MCF 10A (cell line): Measurements from ENCODE around the gene PTX4. TPM values are rescaled to one million over a fixed set of nuclear protein-coding genes. Genes with fewer than 3 reads are reported as not detected.

Experiments used
- BruUV-seq: library from RNA; stranded (reverse); fragments of 400-500 nt; replicated peaks from 2 replicates; lab custom pipeline; 2021; lab: Mats Ljungman, UMichigan
- CTCF ChIA-PET: fragments of 300-600 bp; sonication (Branson Sonifier 250); formaldehyde crosslinking; extraction: SDS; loops from one replicate; lab custom pipeline; 2021; ENCODE audit warnings: antibody characterized with exemption, inconsistent platforms; lab: Yijun Ruan, JAX
- POLR2A ChIA-PET: fragments of 300-600, 350-650 bp; sonication (Branson Sonifier 250); formaldehyde crosslinking; extraction: SDS; loops from one replicate; lab custom pipeline; 2020; ENCODE audit warnings: antibody characterized with exemption, inconsistent platforms; lab: Yijun Ruan, JAX
- DNase-seq: peaks from one replicate; pipeline ENCODE4 v3.0.0-alpha.2; 2018; ENCODE audit not compliant: unreplicated experiment
- H3K27ac Mint-ChIP-seq: one replicate; pipeline ENCODE4 v1.8.0; 2022; ENCODE audit warnings: mild to moderate bottlenecking, low read depth, mixed read lengths; ENCODE audit not compliant: unreplicated experiment
- H3K27me3 Mint-ChIP-seq: one replicate; pipeline ENCODE4 v1.8.0; 2022; ENCODE audit warnings: mixed read lengths; ENCODE audit not compliant: insufficient read depth, unreplicated experiment
- H3K36me3 Mint-ChIP-seq: one replicate; pipeline ENCODE4 v1.8.0; 2022; ENCODE audit warnings: mild to moderate bottlenecking, moderate library complexity, mixed read lengths; ENCODE audit not compliant: insufficient read depth, unreplicated experiment
- H3K4me1 Mint-ChIP-seq: one replicate; pipeline ENCODE4 v1.8.0; 2022; ENCODE audit warnings: mixed read lengths; ENCODE audit not compliant: insufficient read depth, unreplicated experiment
- H3K4me3 Mint-ChIP-seq: one replicate; pipeline ENCODE4 v1.8.0; 2022; ENCODE audit warnings: mild to moderate bottlenecking, moderate library complexity, mixed read lengths; ENCODE audit not compliant: unreplicated experiment
- H3K9me3 Mint-ChIP-seq: one replicate; pipeline ENCODE4 v1.8.0; 2022; ENCODE audit warnings: mixed read lengths; ENCODE audit not compliant: unreplicated experiment
- intact Hi-C: fragments of 100-400 bp; cut with micrococcal nuclease; formaldehyde crosslinking; loops from 2 replicates; pipeline ENCODE4 v1.14.1; 2022
- total RNA-seq: library from RNA; stranded (reverse); gene quantifications from 2 replicates; pipeline ENCODE4 v1.2.3, GENCODE V29; 2022
- TF ChIP-seq, protein P1 (sequence below): fragments of 200-600 bp; IDR thresholded peaks from one replicate; pipeline ENCODE4 v1.8.0; 2022; ENCODE audit warnings: antibody characterized with exemption, mild to moderate bottlenecking; ENCODE audit not compliant: unreplicated experiment

Gene PTX4
- total RNA-seq, 1 experiment from 2014 or later: not detected

DNA sequence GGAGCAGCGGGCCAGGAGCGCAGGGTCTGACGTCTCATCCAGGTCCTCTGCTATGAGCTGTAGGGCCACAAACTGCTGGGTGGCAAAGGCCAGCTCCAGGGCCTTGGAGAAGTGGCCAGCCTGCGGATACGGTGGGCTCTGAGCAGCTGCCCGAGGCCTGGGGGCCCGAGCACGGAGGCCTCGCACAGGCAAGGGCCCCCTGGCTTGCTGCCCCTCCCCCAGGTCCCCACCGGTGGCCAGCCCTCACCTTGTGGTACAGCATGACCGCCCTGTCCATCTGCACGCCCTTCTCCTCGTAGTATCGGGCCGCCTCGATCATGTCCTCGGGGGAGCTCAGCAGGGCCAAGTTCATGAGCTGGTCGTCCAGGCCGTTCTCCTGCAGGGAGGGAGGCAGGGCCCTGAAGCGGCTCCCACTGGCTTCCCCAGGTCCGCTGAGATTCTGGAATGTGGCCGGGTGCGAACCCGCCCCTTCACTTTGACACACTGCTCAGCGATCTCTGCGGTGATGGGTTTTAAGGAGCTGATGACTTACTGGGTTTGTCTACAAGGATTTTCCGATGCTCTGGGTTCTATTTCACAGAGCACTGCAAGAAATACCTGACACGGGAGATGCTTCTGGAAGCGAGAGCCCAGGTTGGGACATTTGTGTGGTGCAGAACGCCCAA, 35.0 kb upstream of the PTX4 start:
- Mint-ChIP-seq H3K36me3 (peaks cover 4% of the 10 kb centered on the region), H3K27me3 (no peaks in the 10 kb centered on the region), H3K27ac (no peak overlapping the region), H3K9me3 (no peaks in the 10 kb centered on the region), H3K4me3 (no peak overlapping the region), H3K4me1 (no peaks in the 10 kb centered on the region)
- CTCF ChIA-PET: no interaction called here
- no TSS peak for BruUV-seq
- intact Hi-C loops: no loop called here
- DNase-seq: no peak
- POLR2A ChIA-PET: interaction anchor here (1.2 kb wide), 1 partner anchor 103 kb away, joined by 3 read pairs; the partner anchor contains the start of gene UQCC4
- TF ChIP-seq, protein P1, sequence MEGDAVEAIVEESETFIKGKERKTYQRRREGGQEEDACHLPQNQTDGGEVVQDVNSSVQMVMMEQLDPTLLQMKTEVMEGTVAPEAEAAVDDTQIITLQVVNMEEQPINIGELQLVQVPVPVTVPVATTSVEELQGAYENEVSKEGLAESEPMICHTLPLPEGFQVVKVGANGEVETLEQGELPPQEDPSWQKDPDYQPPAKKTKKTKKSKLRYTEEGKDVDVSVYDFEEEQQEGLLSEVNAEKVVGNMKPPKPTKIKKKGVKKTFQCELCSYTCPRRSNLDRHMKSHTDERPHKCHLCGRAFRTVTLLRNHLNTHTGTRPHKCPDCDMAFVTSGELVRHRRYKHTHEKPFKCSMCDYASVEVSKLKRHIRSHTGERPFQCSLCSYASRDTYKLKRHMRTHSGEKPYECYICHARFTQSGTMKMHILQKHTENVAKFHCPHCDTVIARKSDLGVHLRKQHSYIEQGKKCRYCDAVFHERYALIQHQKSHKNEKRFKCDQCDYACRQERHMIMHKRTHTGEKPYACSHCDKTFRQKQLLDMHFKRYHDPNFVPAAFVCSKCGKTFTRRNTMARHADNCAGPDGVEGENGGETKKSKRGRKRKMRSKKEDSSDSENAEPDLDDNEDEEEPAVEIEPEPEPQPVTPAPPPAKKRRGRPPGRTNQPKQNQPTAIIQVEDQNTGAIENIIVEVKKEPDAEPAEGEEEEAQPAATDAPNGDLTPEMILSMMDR: no peak

DNA sequence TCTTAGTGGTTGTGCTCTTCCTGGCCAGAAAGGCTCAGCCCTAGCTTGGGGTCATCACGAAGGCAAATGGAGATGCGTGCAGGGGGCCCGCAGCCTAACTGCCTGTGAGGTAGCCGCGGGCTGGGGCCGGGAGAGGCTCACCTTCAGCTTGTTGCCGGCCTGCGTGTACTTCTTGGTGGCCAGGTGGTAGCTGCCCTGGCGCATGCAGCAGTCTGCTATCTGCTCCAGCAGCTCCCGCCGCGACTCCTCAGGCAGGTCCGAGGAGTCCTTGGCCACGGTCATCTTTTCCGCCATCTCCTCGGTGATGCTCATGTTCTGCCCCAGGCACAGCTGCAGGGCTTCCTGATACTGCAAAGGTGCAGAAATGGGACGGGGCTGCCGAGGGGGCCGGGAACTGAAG, 31.7 kb upstream of the PTX4 start:
- H3K4me1 Mint-ChIP-seq: no peaks in the 10 kb centered on the region
- BruUV-seq: no TSS peak
- no peaks in the 10 kb centered on the region for H3K9me3 Mint-ChIP-seq
- no peaks in the 10 kb centered on the region for H3K27me3 Mint-ChIP-seq
- ChIA-PET CTCF (interaction anchor here (0.6 kb wide), 1 partner anchor 1129 kb away, joined by 3 read pairs; no protein-coding TSS in a partner anchor), POLR2A (no interaction called here)
- DNase-seq: no peak
- no peak overlapping the region for H3K4me3 Mint-ChIP-seq
- TF ChIP-seq, protein P1: no peak
- peaks cover 4% of the 10 kb centered on the region for H3K36me3 Mint-ChIP-seq
- intact Hi-C loops: no loop called here
- H3K27ac Mint-ChIP-seq: no peak overlapping the region

DNA sequence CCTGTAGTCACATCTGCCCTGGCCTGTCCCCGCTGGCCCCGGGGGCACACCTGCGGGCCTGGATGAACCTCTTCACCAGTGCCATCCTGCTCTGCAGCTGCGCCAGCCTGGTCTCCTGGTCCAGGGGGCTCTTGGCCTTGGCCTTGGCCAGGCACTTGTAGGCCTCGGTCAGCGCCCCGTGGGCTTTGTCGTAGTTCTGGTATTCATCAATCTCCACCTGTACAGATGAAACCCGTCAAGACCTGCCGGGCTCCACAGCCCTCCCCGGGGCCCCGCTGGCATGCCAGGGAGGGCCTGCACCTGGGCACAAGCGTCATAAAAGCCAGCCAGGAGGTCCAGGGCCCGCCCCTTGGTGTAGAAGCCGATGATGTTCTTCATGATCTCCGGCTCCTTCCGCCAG, 31.1 kb upstream of the PTX4 start:
- no peaks in the 10 kb centered on the region for H3K4me1 Mint-ChIP-seq
- H3K36me3 Mint-ChIP-seq: peaks cover 4% of the 10 kb centered on the region
- intact Hi-C loops: no loop called here
- no peaks in the 10 kb centered on the region for H3K27me3 Mint-ChIP-seq
- BruUV-seq: no TSS peak
- ChIA-PET CTCF (no interaction called here), POLR2A (no interaction called here)
- DNase-seq: no peak
- TF ChIP-seq, protein P1: no peak
- H3K4me3 Mint-ChIP-seq: no peak overlapping the region
- no peaks in the 10 kb centered on the region for H3K9me3 Mint-ChIP-seq
- H3K27ac Mint-ChIP-seq: no peak overlapping the region

DNA sequence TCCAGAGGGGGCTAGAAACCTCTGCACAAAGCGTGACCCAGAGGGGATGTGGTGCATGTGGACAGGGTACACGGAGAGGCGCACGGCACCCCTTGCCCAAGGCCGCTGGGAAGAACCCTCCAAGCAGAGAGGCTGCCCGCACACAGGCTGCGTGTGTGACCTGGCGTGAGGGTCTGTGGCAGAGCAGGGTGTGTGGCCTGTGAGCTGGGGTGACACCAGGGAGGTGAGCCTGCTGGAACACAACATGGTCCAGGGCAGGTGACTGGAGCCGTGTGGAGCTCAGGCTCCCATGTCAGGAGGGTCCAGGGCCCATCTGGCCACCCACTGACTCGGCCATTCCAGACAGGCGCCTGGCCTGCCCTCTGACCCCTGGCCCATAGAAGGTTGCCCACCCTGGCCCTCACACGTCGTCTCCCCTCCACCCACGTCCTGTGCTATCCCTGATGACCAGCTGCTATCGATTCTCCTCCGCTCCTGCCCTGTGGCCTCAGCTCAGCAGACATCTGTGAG, 29.9 kb upstream of the PTX4 start:
- peaks cover 4% of the 10 kb centered on the region for H3K36me3 Mint-ChIP-seq
- H3K27ac Mint-ChIP-seq: no peak overlapping the region
- ChIA-PET CTCF (interaction anchor here (0.6 kb wide), 1 partner anchor 80 kb away, joined by 4 read pairs; no protein-coding TSS in a partner anchor), POLR2A (no interaction called here)
- no peaks in the 10 kb centered on the region for H3K9me3 Mint-ChIP-seq
- no TSS peak for BruUV-seq
- no peak overlapping the region for H3K4me3 Mint-ChIP-seq
- intact Hi-C loops: no loop called here
- no peaks in the 10 kb centered on the region for H3K27me3 Mint-ChIP-seq
- no peak for DNase-seq
- TF ChIP-seq, protein P1: no peak
- no peaks in the 10 kb centered on the region for H3K4me1 Mint-ChIP-seq
